GM18951 (cell line): Measurements from ENCODE around the gene SLC9A3.

ENCODE experiments used
- POLR2A ChIP-seq: IDR thresholded peaks from 4 replicates; pipeline ENCODE4 v1.6.1; 2011; ENCODE audit warnings: mild to moderate bottlenecking; ENCODE audit not compliant: insufficient read length, insufficient read depth; ENCODE audit errors: extremely low read depth
- in situ Hi-C: fragments of 300-500 bp; cut with MboI; formaldehyde crosslinking; loops from one replicate; pipeline ENCODE4 v1.12.0; 2022; ENCODE audit warnings: low sequenced_read_pairs, mixed read lengths, inconsistent platforms; ENCODE audit not compliant: unreplicated experiment

SLC9A3 gene

GRCh38 chr5:453725-454481 is 70.3 kb downstream of the SLC9A3 start:
- no peak for TF ChIP-seq POLR2A
- in situ Hi-C loops: no loop called here

DNA sequence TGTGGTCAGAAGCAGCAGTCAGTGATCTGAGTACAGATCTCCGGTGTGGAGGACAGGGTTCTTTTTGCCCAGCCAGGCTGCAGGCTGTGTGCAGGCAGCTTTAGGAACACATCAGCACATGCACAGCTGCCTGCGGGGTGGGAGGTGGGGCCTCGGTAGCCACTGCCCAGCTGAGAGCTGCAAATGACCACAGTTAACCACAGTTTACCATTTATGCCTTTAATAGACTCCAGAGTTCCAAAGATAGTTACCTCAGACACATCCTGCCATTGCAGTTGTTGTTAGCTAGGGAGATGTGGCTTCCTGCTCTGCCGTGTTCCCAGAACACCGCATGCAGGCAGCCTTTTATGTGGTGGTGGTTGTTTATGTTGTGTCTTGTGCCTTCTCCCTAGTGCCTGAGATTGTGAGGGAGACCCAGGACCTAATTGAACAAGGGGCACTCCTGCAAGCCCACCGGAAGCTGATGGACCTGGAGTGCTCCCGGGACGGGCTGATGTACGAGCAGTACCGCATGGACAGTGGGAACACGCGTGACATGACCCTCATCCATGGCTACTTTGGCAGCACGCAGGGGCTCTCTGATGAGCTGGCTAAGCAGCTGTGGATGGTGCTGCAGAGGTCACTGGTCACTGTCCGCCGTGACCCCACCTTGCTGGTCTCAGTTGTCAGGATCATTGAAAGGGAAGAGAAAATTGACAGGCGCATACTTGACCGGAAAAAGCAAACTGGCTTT is 71.1 kb downstream of the SLC9A3 start:
- in situ Hi-C loops: no loop called here
- no peak for TF ChIP-seq POLR2A

DNA sequence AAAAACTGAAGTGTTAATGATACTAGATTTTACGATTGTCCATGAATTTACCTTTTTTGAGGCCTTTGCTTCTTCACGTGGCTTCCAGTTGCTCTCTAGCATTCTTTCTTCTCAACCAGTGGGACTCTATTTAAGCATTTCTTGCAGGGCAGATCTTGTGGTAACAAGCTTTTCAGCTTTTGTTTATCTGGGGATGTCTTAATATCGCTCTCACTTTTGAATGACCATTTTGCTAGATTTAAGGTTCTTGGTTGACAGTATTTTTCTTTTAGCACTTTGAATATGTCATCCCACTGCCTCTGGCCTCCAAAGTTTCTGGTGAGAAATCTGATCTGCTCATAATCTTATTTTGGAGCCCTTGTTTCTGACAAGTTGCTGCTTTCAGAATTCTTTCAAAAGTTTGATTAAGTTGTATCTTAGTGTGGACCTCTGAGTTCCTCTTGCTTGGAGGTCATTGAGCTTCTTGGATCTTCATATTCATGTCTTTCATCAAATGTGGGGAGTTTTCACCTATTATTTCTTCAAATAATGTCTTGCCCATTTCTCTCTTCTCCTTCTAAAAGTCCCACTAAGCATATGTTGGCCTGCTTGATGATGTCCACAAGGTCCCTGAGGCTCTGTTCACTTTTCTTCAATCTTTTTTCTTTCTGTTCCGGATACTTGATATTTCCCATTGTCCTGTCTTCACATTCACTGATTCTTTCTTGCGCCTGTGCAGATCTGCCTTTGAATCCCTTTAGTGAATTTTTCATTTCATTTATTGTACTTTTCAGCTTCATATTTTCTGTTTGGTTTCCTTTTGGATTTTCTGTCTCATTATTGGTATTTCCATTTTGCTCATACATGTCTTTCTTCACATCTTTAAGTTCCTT is 72.4 kb downstream of the SLC9A3 start:
- in situ Hi-C loops: no loop called here
- TF ChIP-seq POLR2A: no peak

DNA sequence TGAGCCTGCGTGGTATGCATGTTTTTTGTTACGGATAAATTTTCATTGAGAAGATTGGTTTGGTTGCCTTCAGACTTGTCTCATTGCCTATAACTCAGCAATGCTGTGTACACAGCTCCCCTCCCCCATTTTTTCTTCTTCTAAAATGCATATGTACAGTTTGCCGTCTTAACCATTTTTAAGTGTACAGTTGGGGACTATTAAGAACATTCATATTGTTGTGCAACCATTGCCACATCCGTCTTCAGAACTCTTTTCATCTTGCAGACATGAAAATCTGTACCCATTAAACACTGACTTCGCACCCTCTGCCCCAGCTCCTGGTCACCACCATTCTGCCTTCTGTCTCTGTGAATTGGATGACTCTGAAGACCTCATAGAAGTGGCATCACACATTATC is 75.1 kb downstream of the SLC9A3 start:
- in situ Hi-C loops: no loop called here
- no peak for TF ChIP-seq POLR2A

DNA sequence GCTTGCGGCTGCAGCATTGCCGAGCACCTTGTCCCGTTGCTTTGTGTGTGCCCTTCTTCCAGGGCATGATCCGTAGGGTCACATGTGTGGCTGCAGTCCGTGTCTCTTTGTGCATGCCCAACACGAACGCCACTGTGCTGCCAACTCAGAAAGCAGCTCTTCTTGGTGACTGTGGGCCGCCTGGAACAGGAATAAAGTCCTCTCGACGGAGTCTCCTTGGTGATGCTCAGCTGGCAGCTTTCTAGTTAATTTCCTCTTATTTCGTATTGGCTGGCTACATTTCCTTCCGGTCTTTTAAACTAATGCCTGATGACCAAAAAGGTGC is 75.5 kb downstream of the SLC9A3 start:
- in situ Hi-C loops: no loop called here
- no peak for TF ChIP-seq POLR2A

DNA sequence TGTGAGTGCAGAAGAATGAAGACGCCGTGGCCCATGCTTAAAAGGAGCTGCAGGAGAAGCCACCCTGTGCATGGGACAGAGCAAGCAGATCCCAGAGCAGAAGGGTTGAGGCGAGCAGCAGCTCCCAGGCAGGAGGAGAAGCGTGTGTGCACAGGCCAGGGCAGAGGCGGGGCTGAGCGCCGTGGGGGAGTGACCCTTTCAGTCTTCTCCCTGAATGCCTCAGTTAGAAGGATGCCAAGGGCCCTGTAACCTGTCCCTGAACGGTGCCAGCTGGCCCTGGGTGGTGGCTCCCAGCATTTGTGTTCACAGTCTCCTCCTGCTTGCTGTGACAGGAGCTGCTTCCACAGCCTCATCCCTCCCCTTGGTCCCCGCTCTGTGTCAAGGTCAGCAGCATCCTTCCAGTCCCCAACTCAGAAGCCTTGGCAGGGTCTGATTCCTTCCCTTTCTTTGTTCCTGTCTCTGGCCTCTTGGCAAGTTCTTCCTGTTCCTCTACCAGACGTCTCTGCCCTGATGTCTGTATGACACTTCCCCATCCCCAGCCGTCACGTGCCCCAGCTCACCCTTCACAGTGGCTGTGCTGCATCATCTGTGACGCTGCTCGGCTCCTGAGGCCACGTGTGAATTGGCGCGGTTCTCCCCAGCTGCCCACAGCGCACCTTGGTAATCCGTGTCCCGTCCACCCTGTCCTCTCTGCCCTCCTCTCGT is 76.0 kb downstream of the SLC9A3 start:
- TF ChIP-seq POLR2A: no peak
- in situ Hi-C loops: no loop called here

DNA sequence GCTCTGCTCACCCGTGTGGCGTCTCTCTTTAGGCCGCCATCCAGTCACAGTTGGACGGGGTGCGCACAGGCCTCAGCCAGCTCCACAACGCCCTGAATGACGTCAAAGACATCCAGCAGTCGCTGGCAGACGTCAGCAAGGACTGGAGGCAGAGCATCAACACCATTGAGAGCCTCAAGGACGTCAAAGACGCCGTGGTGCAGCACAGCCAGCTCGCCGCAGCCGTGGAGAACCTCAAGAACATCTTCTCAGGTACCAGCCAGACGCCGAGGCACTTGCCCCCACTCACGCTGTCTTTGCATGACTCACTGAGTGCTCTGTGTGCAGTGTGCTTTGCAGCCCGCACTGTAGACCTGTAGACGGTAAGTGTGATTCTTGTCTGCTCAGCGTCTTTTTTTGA is 76.7 kb downstream of the SLC9A3 start:
- in situ Hi-C loops: no loop called here
- no peak for TF ChIP-seq POLR2A

- in situ Hi-C loops: no loop called here
Observed at GRCh38 chr5:446883-447263, 77.4 kb downstream of the SLC9A3 start.

GRCh38 chr5:446066-446882 is 78.0 kb downstream of the SLC9A3 start:
- TF ChIP-seq POLR2A: no peak
- in situ Hi-C loops: no loop called here

More at GRCh38 chr5:446883-447263, 77.4 kb downstream of the SLC9A3 start:
- no peak for TF ChIP-seq POLR2A

DNA sequence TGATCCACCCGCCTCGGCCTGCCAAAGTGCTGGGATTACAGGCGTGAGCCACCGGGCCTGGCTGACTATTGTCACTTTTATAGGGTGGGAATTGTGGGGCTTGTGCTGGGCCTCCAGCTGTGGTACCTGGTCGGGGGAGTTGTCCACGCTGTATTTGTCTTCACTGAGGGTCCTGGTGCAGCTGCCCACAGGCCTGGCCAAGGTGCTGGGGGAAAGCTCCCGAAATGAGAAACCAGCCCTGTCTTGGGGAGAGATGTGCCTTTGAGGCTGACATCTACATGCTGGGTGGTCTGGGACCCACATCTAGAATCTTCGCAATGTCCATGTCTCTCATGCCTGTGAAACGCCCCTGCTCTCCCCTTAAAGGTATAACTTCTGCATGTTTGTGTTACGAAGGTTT is 78.7 kb downstream of the SLC9A3 start:
- no peak for TF ChIP-seq POLR2A
- in situ Hi-C loops: no loop called here

GRCh38 chr5:444226-444625 is 80.0 kb downstream of the SLC9A3 start:
- in situ Hi-C loops: no loop called here
- no peak for TF ChIP-seq POLR2A
